SH-SY5Y (cell line): Measurements from ENCODE around the gene TMCO6.

Experiments
- GATA2 ChIP-seq: IDR thresholded peaks from 2 replicates; pipeline ENCODE4 v1.6.1; 2011; ENCODE audit warnings: mild to moderate bottlenecking, low read depth, low read length
- GATA3 ChIP-seq: IDR thresholded peaks from 2 replicates; pipeline ENCODE4 v1.6.1; 2011; ENCODE audit warnings: low read depth, mild to moderate bottlenecking, low read length, moderate library complexity

- TF ChIP-seq GATA2 = no peak
- no peak for TF ChIP-seq GATA3
Observed at GRCh38 chr5:140600096-140600495, 39.2 kb upstream of the TMCO6 start.
